HCT116 (cell line): Measurements from ENCODE around the gene SCFD2. TPM values are rescaled to one million over a fixed set of nuclear protein-coding genes. Genes with fewer than 3 reads are reported as not detected.

Experiments
- ATAC-seq: fragments of 200-7000 bp; cut with Tn5 transposase; 2 replicates; pipeline ENCODE4 v1.9.1; 2020; ENCODE audit warnings: mild to moderate bottlenecking, moderate library complexity
- BruUV-seq: library from RNA; stranded (reverse); fragments of 400-500 nt; replicated peaks from 2 replicates; lab custom pipeline; 2021; lab: Mats Ljungman, UMichigan
- CTCF ChIA-PET: fragments of 300-600 bp; sonication (Branson Sonifier 250); formaldehyde crosslinking; loops from one replicate; lab custom pipeline; 2021; ENCODE audit warnings: antibody characterized with exemption; lab: Charles Lee
- POLR2A ChIA-PET: fragments of 300-600, 350-600 bp; sonication (Branson Sonifier 250); formaldehyde crosslinking; loops from one replicate; lab custom pipeline; 2021; ENCODE audit warnings: antibody characterized with exemption; lab: Charles Lee
- RAD21 ChIA-PET, 2 experiments: fragments of 300-600 bp; sonication (Branson Sonifier 250); formaldehyde crosslinking; loops; one replicate each; lab custom pipeline; 2023; ENCODE audit warnings: low total read pairs in 2 of 2; ENCODE audit not compliant: uncharacterized antibody in 2 of 2, unreplicated experiment in 2 of 2, low non-redundant PET in 1 of 2; lab: Charles Lee
- DNase-seq: peaks from one replicate; pipeline ENCODE4 v3.0.0-alpha.2; 2010; ENCODE audit warnings: low read depth, low spot score
- H2AFZ ChIP-seq: fragments of 200-600 bp; shearing (Covaris generic), sonication (generic); 2 replicates; pipeline ENCODE4 v1.6.1; 2017; ENCODE audit warnings: low read depth, mixed run types, mixed read lengths, antibody characterized with exemption, low read length; ENCODE audit not compliant: poor library complexity, severe bottlenecking
- H3K27ac ChIP-seq: 2 replicates; pipeline ENCODE4 v1.5.1; 2012; ENCODE audit warnings: low read depth, low read length
- H3K27me3 ChIP-seq: fragments of 200-600 bp; sonication (generic); 2 replicates; pipeline ENCODE4 v1.6.1; 2016; ENCODE audit warnings: mixed run types, low read length, mixed read lengths; ENCODE audit not compliant: insufficient read depth
- H3K36me3 ChIP-seq, 2 experiments: fragments of 200-500 bp in 1 of 2; fragments of 200-600 bp in 1 of 2; sonication (Bioruptor generic) in 1 of 2; sonication (generic) in 1 of 2; 2 replicates each; pipeline versions ENCODE4 v1.5.1 to v1.6.1; 2014 to 2016; ENCODE audit warnings: low read length in 2 of 2, inconsistent platforms in 1 of 2, mixed read lengths in 1 of 2, mixed run types in 1 of 2; ENCODE audit not compliant: insufficient read depth in 2 of 2, control insufficient read depth in 1 of 2
- H3K4me1 ChIP-seq, 2 experiments: fragments of 200-600 bp in 1 of 2; sonication (generic) in 1 of 2; 2 replicates each; pipeline versions ENCODE4 v1.5.1 to v1.6.1; 2012 to 2017; ENCODE audit warnings: low read length in 2 of 2, inconsistent platforms in 1 of 2, mild to moderate bottlenecking in 1 of 2, mixed read lengths in 1 of 2, mixed run types in 1 of 2, moderate library complexity in 1 of 2; ENCODE audit not compliant: insufficient read depth in 2 of 2, control insufficient read depth in 1 of 2
- H3K4me2 ChIP-seq: fragments of 200-600 bp; sonication (generic); 2 replicates; pipeline ENCODE4 v1.6.1; 2017; ENCODE audit warnings: mixed run types, low read length, mixed read lengths
- H3K4me3 ChIP-seq, 2 experiments: fragments of 200-600 bp in 1 of 2; sonication (generic) in 1 of 2; replicated peaks in 1 of 2; 2 replicates each; pipeline ENCODE4 v1.5.1; 2011 to 2016; ENCODE audit warnings: low read length in 2 of 2, control low read depth in 1 of 2, low read depth in 1 of 2, mild to moderate bottlenecking in 1 of 2, mixed read lengths in 1 of 2, mixed run types in 1 of 2
- H3K79me2 ChIP-seq: fragments of 200-600 bp; sonication (generic); 2 replicates; pipeline ENCODE4 v1.6.1; 2017; ENCODE audit warnings: mild to moderate bottlenecking, mixed run types, low read length, moderate library complexity, mixed read lengths; ENCODE audit not compliant: insufficient read depth
- H3K9ac ChIP-seq: fragments of 200-600 bp; sonication (generic); 2 replicates; pipeline ENCODE4 v1.6.1; 2016; ENCODE audit warnings: low read length, mixed read lengths
- H3K9me2 ChIP-seq: fragments of 200-600 bp; sonication (generic), shearing (Covaris generic); 2 replicates; pipeline ENCODE4 v1.6.1; 2017; ENCODE audit warnings: mixed run types, mild to moderate bottlenecking, moderate library complexity; ENCODE audit not compliant: insufficient read depth
- H3K9me3 ChIP-seq, 2 experiments: fragments of 200-500 bp in 1 of 2; fragments of 200-600 bp in 1 of 2; sonication (Bioruptor generic) in 1 of 2; sonication (generic) in 1 of 2; 2 replicates each; pipeline ENCODE4 v1.6.1; 2014 to 2017; ENCODE audit warnings: low read length in 2 of 2, mixed read lengths in 2 of 2, inconsistent platforms in 1 of 2, low read depth in 1 of 2, mild to moderate bottlenecking in 1 of 2, mixed run types in 1 of 2, moderate library complexity in 1 of 2; ENCODE audit not compliant: control insufficient read depth in 1 of 2, insufficient read depth in 1 of 2
- H4K20me1 ChIP-seq: fragments of 200-600 bp; sonication (generic), shearing (Covaris generic); 2 replicates; pipeline ENCODE4 v1.6.1; 2017; ENCODE audit warnings: mixed run types, mild to moderate bottlenecking, moderate library complexity; ENCODE audit not compliant: insufficient read depth
- CTCF ChIP-seq, 3 experiments: fragments of 200-600 bp in 1 of 3; sonication (generic) in 1 of 3; IDR thresholded peaks in 2 of 3; conservative IDR thresholded peaks in 1 of 3; 2 replicates each; pipeline ENCODE4 v1.5.1; 2012 to 2017; ENCODE audit warnings: low read depth in 2 of 3, low read length in 2 of 3, antibody characterized with exemption in 1 of 3, borderline replicate concordance in 1 of 3, control low read depth in 1 of 3, mild to moderate bottlenecking in 1 of 3, mixed read lengths in 1 of 3, mixed run types in 1 of 3, moderate library complexity in 1 of 3; ENCODE audit not compliant: insufficient read depth in 1 of 3
- EGR1 ChIP-seq: IDR thresholded peaks from 2 replicates; pipeline ENCODE4 v1.6.1; 2012; ENCODE audit warnings: low read depth
- EZH2phosphoT487 ChIP-seq: fragments of 200-600 bp; IDR thresholded peaks from 2 replicates; pipeline ENCODE4 v1.6.1; 2018; ENCODE audit warnings: antibody characterized with exemption, borderline replicate concordance
- POLR2A ChIP-seq: IDR thresholded peaks from 2 replicates; pipeline ENCODE4 v1.7.0; 2011; ENCODE audit warnings: borderline replicate concordance; ENCODE audit not compliant: insufficient read depth, insufficient read length; ENCODE audit errors: extremely low read depth
- REST ChIP-seq: IDR thresholded peaks from 2 replicates; pipeline ENCODE4 v1.6.1; 2012; ENCODE audit warnings: low read depth
- SP1 ChIP-seq: IDR thresholded peaks from 2 replicates; pipeline ENCODE4 v1.6.1; 2012; ENCODE audit warnings: low read depth
- ZBTB33 ChIP-seq: IDR thresholded peaks from 2 replicates; pipeline ENCODE4 v1.6.1; 2011; ENCODE audit warnings: mild to moderate bottlenecking, low read length, moderate library complexity; ENCODE audit not compliant: insufficient replicate concordance; ENCODE audit errors: extremely low read depth
- ZFX ChIP-seq: fragments of 450-650 bp; IDR thresholded peaks from 2 replicates; pipeline ENCODE4 v1.6.1; 2017
- ZNF274 ChIP-seq: fragments of 200-500 bp; sonication (Bioruptor generic); IDR thresholded peaks from 2 replicates; pipeline ENCODE4 v1.6.1; 2014; ENCODE audit warnings: mild to moderate bottlenecking, low read depth, low read length, inconsistent platforms
- intact Hi-C: fragments of 100-400 bp; cut with micrococcal nuclease; formaldehyde crosslinking; loops from 2 replicates; pipeline ENCODE4 v1.10.0; 2022
- total RNA-seq: library from RNA; stranded (reverse); gene quantifications from one replicate; pipeline ENCODE4 v1.2.1, GENCODE V29; 2021; ENCODE audit not compliant: unreplicated experiment

The SCFD2 gene
- total RNA-seq, 1 experiment from 2014 or later, result 13.6 TPM

- no peaks in the 10 kb centered on the region for H3K79me2 ChIP-seq
- no peaks in the 10 kb centered on the region for H3K9me3 ChIP-seq
- H3K9me2 ChIP-seq, result no peaks in the 10 kb centered on the region
- H4K20me1 ChIP-seq, result no peaks in the 10 kb centered on the region
- no TSS peak for BruUV-seq
- intact Hi-C loops, result no loop called here
- H3K4me2 ChIP-seq, result no peak overlapping the region
- H2AFZ ChIP-seq, result no peak overlapping the region
- H3K27me3 ChIP-seq, result no peaks in the 10 kb centered on the region
- H3K9ac ChIP-seq, result no peak overlapping the region
- no peak overlapping the region for H3K27ac ChIP-seq
- no peaks in the 10 kb centered on the region for H3K36me3 ChIP-seq
- H3K4me3 ChIP-seq, result no peak overlapping the region
- ATAC-seq, result no peak
- POLR2A ChIA-PET, result no interaction called here
- no peaks in the 10 kb centered on the region for H3K4me1 ChIP-seq
- TF ChIP-seq ZBTB33 (no peak), EZH2phosphoT487 (no peak), POLR2A (no peak), SP1 (no peak), REST (no peak), ZFX (no peak), CTCF (IDR thresholded peaks at IDR 0.05 in 2 of 3, conservative IDR thresholded peaks at IDR 0.05 in 1 of 3; ENCODE audit: borderline replicate concordance in 1 of 3, insufficient read depth in 1 of 3, low read depth in 2 of 3, low read length in 2 of 3) (no peak), EGR1 (no peak), ZNF274 (no peak)
- TF ChIP-seq, all 23 proteins: peak for 0
- CTCF ChIA-PET, result no interaction called here
- RAD21 ChIA-PET, result no interaction called here
- DNase-seq, result no peak
These were observed 195.9 kb downstream of the SCFD2 start for GRCh38 chr4:53169695-53170617.
